ENCODE results near the gene ACP4.

The ACP4 gene

GRCh38 chr19:50820549-50821247, 30.5 kb downstream of the ACP4 start:
- DNase-seq (ENCODE audit: low read depth in 2 of 3, low spot score in 1 of 3), result no peak

GRCh38 chr19:50821248-50821612, 31.0 kb downstream of the ACP4 start:
- DNase-seq (ENCODE audit: low read depth in 2 of 3, low spot score in 1 of 3), result no peak

GRCh38 chr19:50821622-50822021, 31.4 kb downstream of the ACP4 start:
- DNase-seq (ENCODE audit: low read depth in 2 of 3, low spot score in 1 of 3), result no peak

- DNase-seq (ENCODE audit: low read depth in 2 of 3, low spot score in 1 of 3), result no peak
Observed at GRCh38 chr19:50822661-50823208, 32.5 kb downstream of the ACP4 start.

GRCh38 chr19:50823389-50824042, 33.3 kb downstream of the ACP4 start, which contains the start of gene KLK1:
KLK1 (minus strand) TSS chr19:50823787; CDS start chr19:50823748, 39 bp downstream.
- DNase-seq (ENCODE audit: low read depth in 2 of 3, low spot score in 1 of 3), result no peak

- DNase-seq (ENCODE audit: low read depth in 2 of 3, low spot score in 1 of 3), result no peak
Observed at GRCh38 chr19:50826492-50827240, 36.5 kb downstream of the ACP4 start.

GRCh38 chr19:50827476-50827875, 37.3 kb downstream of the ACP4 start:
- DNase-seq (ENCODE audit: low read depth in 2 of 3, low spot score in 1 of 3), result no peak

GRCh38 chr19:50829801-50830200, 39.6 kb downstream of the ACP4 start:
- no peak for DNase-seq (ENCODE audit: low read depth in 2 of 3, low spot score in 1 of 3)

GRCh38 chr19:50830266-50831025, 40.2 kb downstream of the ACP4 start:
- no peak for DNase-seq (ENCODE audit: low read depth in 2 of 3, low spot score in 1 of 3)

- no peak for DNase-seq (ENCODE audit: low read depth in 2 of 3, low spot score in 1 of 3)
Observed at GRCh38 chr19:50831026-50831396, 40.8 kb downstream of the ACP4 start.

GRCh38 chr19:50832666-50833065, 42.5 kb downstream of the ACP4 start:
- no peak for DNase-seq (ENCODE audit: low read depth in 2 of 3, low spot score in 1 of 3)

GRCh38 chr19:50833117-50833801, 43.0 kb downstream of the ACP4 start, which contains the start of gene KLK15:
KLK15 (minus strand) TSS chr19:50833574; CDS start chr19:50831492, 2,082 bp downstream.
- DNase-seq (ENCODE audit: low read depth in 2 of 3, low spot score in 1 of 3), result no peak

- no peak for DNase-seq (ENCODE audit: low read depth in 2 of 3, low spot score in 1 of 3)
Observed at GRCh38 chr19:50833802-50834167, 43.6 kb downstream of the ACP4 start.

- DNase-seq (ENCODE audit: low read depth in 2 of 3, low spot score in 1 of 3), result no peak
Observed at GRCh38 chr19:50835103-50835784, 45.0 kb downstream of the ACP4 start.

- peak; percentile 50 to 72 (median 65) for DNase-seq (ENCODE audit: low read depth in 2 of 3, low spot score in 1 of 3)
Observed at GRCh38 chr19:50835785-50836542, 45.7 kb downstream of the ACP4 start.

- no peak for DNase-seq (ENCODE audit: low read depth in 2 of 3, low spot score in 1 of 3)
Observed at GRCh38 chr19:50836543-50837195, 46.5 kb downstream of the ACP4 start.

- no peak for DNase-seq (ENCODE audit: low read depth in 2 of 3, low spot score in 1 of 3)
Observed at GRCh38 chr19:50837300-50837699, 47.1 kb downstream of the ACP4 start.

- no peak for DNase-seq (ENCODE audit: low read depth in 2 of 3, low spot score in 1 of 3)
Observed at GRCh38 chr19:50838239-50838638, 48.0 kb downstream of the ACP4 start.
